ENCODE measurements around the gene RNF224. TPM values are rescaled to one million over a fixed set of nuclear protein-coding genes. Genes with fewer than 3 reads are reported as not detected.

The RNF224 gene
- total RNA-seq, 1 experiment from 2014 or later: 3.9 TPM

DNA sequence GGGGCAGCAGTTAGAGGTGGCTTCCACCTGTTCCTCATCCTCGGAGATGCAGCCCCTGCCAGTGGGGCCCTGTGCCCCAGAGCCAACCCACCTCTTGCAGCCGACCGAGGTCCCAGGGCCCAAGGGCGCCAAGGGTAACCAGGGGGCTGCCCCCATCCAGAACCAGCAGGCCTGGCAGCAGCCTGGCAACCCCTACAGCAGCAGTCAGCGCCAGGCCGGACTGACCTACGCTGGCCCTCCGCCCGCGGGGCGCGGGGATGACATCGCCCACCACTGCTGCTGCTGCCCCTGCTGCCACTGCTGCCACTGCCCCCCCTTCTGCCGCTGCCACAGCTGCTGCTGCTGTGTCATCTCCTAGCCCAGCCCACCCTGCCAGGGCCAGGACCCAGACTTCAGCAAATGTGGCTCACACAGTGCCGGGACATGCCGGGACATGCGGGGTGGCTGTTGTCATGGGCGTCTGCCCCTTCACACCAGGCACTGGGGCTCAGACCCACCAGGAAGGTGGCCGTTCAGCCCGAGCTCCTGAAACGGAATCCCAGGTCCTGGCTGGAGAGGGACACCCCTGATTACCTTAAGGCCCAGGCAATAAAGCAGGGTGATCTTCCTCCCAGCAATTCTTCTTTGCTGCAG is 1.5 kb upstream of the RNF224 start:
- Histone ChIP-seq H3K79me2 (ENCODE audit: low read depth) (peaks cover 7% of the 10 kb centered on the region; the same call in 1 of the 2 replicates), H3K4me1 (replicated peaks; ENCODE audit: insufficient read depth) (peaks cover 55% of the 10 kb centered on the region), H3K27ac (peak overlapping the region; percentile 79), H3K9me3 (ENCODE audit: insufficient read depth, low read depth) (no peaks in the 10 kb centered on the region), H3K27me3 (ENCODE audit: insufficient read depth, low read depth) (no peaks in the 10 kb centered on the region), H3K4me2 (peak overlapping the region; percentile 99), H3K9me2 (ENCODE audit: insufficient read depth) (no peaks in the 10 kb centered on the region), H2AFZ (no peak overlapping the region), H3K36me3 (ENCODE audit: low read depth) (no peaks in the 10 kb centered on the region), H3K4me3 (peak overlapping the region; percentile 90), H3F3A (ENCODE audit: insufficient read depth, low read depth) (peaks cover 45% of the 10 kb centered on the region), H4K20me1 (ENCODE audit: insufficient read depth) (no peaks in the 10 kb centered on the region)
- no TSS peak for BruUV-seq (replicated peaks)
- CTCF ChIA-PET: no interaction called here
- intact Hi-C loops (cut with micrococcal nuclease; ENCODE audit: unreplicated experiment): loop anchor here (2.0 kb wide), 2 partner anchors 51 to 179 kb away; partner anchors contain the start of genes NPDC1 and TOR4A
- no peak for DNase-seq
- TF ChIP-seq EZH2 (IDR thresholded peaks at IDR 0.05; ENCODE audit: low read depth): no peak
- TF ChIP-seq, protein P1, sequence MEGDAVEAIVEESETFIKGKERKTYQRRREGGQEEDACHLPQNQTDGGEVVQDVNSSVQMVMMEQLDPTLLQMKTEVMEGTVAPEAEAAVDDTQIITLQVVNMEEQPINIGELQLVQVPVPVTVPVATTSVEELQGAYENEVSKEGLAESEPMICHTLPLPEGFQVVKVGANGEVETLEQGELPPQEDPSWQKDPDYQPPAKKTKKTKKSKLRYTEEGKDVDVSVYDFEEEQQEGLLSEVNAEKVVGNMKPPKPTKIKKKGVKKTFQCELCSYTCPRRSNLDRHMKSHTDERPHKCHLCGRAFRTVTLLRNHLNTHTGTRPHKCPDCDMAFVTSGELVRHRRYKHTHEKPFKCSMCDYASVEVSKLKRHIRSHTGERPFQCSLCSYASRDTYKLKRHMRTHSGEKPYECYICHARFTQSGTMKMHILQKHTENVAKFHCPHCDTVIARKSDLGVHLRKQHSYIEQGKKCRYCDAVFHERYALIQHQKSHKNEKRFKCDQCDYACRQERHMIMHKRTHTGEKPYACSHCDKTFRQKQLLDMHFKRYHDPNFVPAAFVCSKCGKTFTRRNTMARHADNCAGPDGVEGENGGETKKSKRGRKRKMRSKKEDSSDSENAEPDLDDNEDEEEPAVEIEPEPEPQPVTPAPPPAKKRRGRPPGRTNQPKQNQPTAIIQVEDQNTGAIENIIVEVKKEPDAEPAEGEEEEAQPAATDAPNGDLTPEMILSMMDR (conservative IDR thresholded peaks at IDR 0.05): no peak
- POLR2A ChIA-PET (ENCODE audit: unreplicated experiment): interaction anchor here (1.6 kb wide), 1 partner anchor 37 kb away, joined by 4 read pairs; no protein-coding TSS in a partner anchor

DNA sequence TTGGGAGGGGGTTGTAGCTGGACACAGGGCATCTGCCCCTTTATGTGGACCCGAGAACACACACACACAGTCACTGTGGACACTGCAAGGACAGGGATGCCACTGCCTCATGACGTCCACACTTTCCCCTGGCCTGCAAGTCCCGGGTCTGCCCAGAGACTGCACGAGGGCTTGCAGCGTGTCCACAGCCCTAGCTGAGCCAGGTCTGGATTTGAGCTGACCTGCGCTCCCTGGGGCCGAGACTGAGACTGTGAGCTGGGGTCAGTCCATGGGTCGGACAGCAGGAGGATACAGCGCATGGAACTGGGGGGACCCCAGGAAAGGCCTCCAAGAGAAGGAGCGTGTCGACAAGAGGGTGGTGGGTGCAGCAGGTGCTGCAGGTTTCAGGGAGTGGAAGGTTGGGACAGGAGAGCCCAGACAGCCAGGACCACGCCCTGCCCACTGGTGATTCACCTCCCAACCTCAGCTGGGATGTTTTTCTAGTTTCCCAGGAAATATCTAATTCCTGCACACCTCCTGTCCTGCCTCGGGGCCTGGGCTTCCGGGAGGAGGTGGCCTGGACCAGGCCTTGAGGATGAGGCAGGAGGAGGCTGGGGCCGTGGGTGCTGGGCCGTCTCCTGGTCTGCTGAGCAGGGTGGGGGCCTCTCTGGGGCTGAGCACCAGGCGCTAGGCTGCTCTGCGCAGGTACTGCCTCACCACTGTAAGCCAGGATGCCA is 806 bp upstream of the RNF224 start:
- no peaks in the 10 kb centered on the region for H3K27me3 ChIP-seq (ENCODE audit: insufficient read depth, low read depth)
- no peaks in the 10 kb centered on the region for H3K9me2 ChIP-seq (ENCODE audit: insufficient read depth)
- no peaks in the 10 kb centered on the region for H3K9me3 ChIP-seq (ENCODE audit: insufficient read depth, low read depth)
- H3F3A ChIP-seq (ENCODE audit: insufficient read depth, low read depth): peaks cover 44% of the 10 kb centered on the region
- intact Hi-C loops (cut with micrococcal nuclease; ENCODE audit: unreplicated experiment): loop anchor here (1.0 to 2.0 kb wide), 6 partner anchors 31 to 180 kb away; partner anchors contain the start of genes ANAPC2, NPDC1, SAPCD2 and SSNA1
- ChIA-PET POLR2A (ENCODE audit: unreplicated experiment) (interaction anchor here (0.5 to 1.6 kb wide), 5 partner anchors 14 to 316 kb away, joined by 4 to 12 read pairs (median 5); partner anchors contain the start of gene TUBB4B), CTCF (interaction anchor here (1.4 to 2.3 kb wide), 2 partner anchors 22 to 37 kb away, joined by 3 to 15 read pairs; partner anchors contain the start of gene SSNA1)
- BruUV-seq (replicated peaks): TSS peak; percentile 27
- TF ChIP-seq EZH2 (IDR thresholded peaks at IDR 0.05; ENCODE audit: low read depth): no peak
- TF ChIP-seq, protein P1 (conservative IDR thresholded peaks at IDR 0.05): no peak
- H3K27ac ChIP-seq: peak overlapping the region; percentile 79
- peak overlapping the region; percentile 90; the same call in 1 of the 2 replicates for H3K4me3 ChIP-seq
- peak; percentile 91 to 94 for DNase-seq
- peaks cover 55% of the 10 kb centered on the region for H3K4me1 ChIP-seq (replicated peaks; ENCODE audit: insufficient read depth)
- no peaks in the 10 kb centered on the region for H4K20me1 ChIP-seq (ENCODE audit: insufficient read depth)
- H2AFZ ChIP-seq: no peak overlapping the region
- H3K79me2 ChIP-seq (ENCODE audit: low read depth): peaks cover 7% of the 10 kb centered on the region; the same call in 1 of the 2 replicates
- H3K4me2 ChIP-seq: peak overlapping the region; percentile 99
- H3K36me3 ChIP-seq (ENCODE audit: low read depth): no peaks in the 10 kb centered on the region

GRCh38 chr9:137227853-137228505 is 677 bp downstream of the RNF224 start:
- no peaks in the 10 kb centered on the region for H4K20me1 ChIP-seq (ENCODE audit: insufficient read depth)
- peak overlapping the region; percentile 29; the same call in 1 of the 2 replicates for H3K4me3 ChIP-seq
- no peak overlapping the region for H2AFZ ChIP-seq
- no peaks in the 10 kb centered on the region for H3K9me3 ChIP-seq (ENCODE audit: insufficient read depth, low read depth)
- H3K27ac ChIP-seq: peak overlapping the region; percentile 79
- no peaks in the 10 kb centered on the region for H3K9me2 ChIP-seq (ENCODE audit: insufficient read depth)
- peak in 1 of 2 experiments; percentile 67 for DNase-seq
- no peak for TF ChIP-seq EZH2 (IDR thresholded peaks at IDR 0.05; ENCODE audit: low read depth)
- TF ChIP-seq, protein P1 (conservative IDR thresholded peaks at IDR 0.05): no peak
- peaks cover 55% of the 10 kb centered on the region for H3K4me1 ChIP-seq (replicated peaks; ENCODE audit: insufficient read depth)
- H3K36me3 ChIP-seq (ENCODE audit: low read depth): no peaks in the 10 kb centered on the region
- POLR2A ChIA-PET (ENCODE audit: unreplicated experiment): interaction anchor here (0.5 to 1.5 kb wide), 5 partner anchors 13 to 39 kb away, joined by 3 to 7 read pairs (median 4); partner anchors contain the start of gene TUBB4B
- intact Hi-C loops (cut with micrococcal nuclease; ENCODE audit: unreplicated experiment): loop anchor here (1.0 to 2.0 kb wide), 6 partner anchors 29 to 181 kb away; partner anchors contain the start of genes ANAPC2, NPDC1, SAPCD2 and SSNA1
- peak overlapping the region; percentile 99 for H3K4me2 ChIP-seq
- peaks cover 43% of the 10 kb centered on the region for H3F3A ChIP-seq (ENCODE audit: insufficient read depth, low read depth)
- CTCF ChIA-PET: interaction anchor here (0.6 to 2.3 kb wide), 5 partner anchors 9 to 410 kb away, joined by 3 to 15 read pairs (median 3); partner anchors contain the start of gene SSNA1
- H3K79me2 ChIP-seq (ENCODE audit: low read depth): peaks cover 7% of the 10 kb centered on the region; the same call in 1 of the 2 replicates
- H3K27me3 ChIP-seq (ENCODE audit: insufficient read depth, low read depth): no peaks in the 10 kb centered on the region
- no TSS peak for BruUV-seq (replicated peaks)

Data from PC-9 (cell line).